Endodermal cell (in vitro differentiated cells): Measurements from ENCODE around the gene CELF2. TPM values are rescaled to one million over a fixed set of nuclear protein-coding genes. Genes with fewer than 3 reads are reported as not detected.

Source experiments
- DNase-seq: peaks from one replicate; pipeline ENCODE4 v3.0.0-alpha.2; 2017
- H3K27ac ChIP-seq: 2 replicates; pipeline ENCODE4 v1.5.1; 2013; ENCODE audit warnings: mild to moderate bottlenecking, low read depth, low read length, moderate library complexity
- H3K27me3 ChIP-seq: 2 replicates; pipeline ENCODE4 v1.6.1; 2013; ENCODE audit warnings: mild to moderate bottlenecking, low read length, moderate library complexity; ENCODE audit not compliant: insufficient read depth, control insufficient read depth, poor library complexity, severe bottlenecking
- H3K36me3 ChIP-seq: 2 replicates; pipeline ENCODE4 v1.7.0; 2013; ENCODE audit warnings: mild to moderate bottlenecking, low read length, moderate library complexity; ENCODE audit not compliant: control insufficient read depth, insufficient read depth
- H3K4me1 ChIP-seq: one replicate; pipeline ENCODE4 v1.7.0; 2013; ENCODE audit warnings: low read length; ENCODE audit not compliant: control insufficient read depth, insufficient read depth
- H3K4me3 ChIP-seq: 2 replicates; pipeline ENCODE4 v1.5.1; 2013; ENCODE audit warnings: mild to moderate bottlenecking, low read length, moderate library complexity
- H3K9ac ChIP-seq: 2 replicates; pipeline ENCODE4 v1.6.1; 2013; ENCODE audit warnings: mild to moderate bottlenecking, low read length, moderate library complexity; ENCODE audit not compliant: poor library complexity, severe bottlenecking; ENCODE audit errors: extremely low read depth
- H3K9me3 ChIP-seq: 2 replicates; pipeline ENCODE4 v1.6.1; 2013; ENCODE audit warnings: mild to moderate bottlenecking, low read length, moderate library complexity; ENCODE audit not compliant: control insufficient read depth
- H3K27ac Mint-ChIP-seq: 2 replicates; pipeline ENCODE4 v1.8.0; 2020; ENCODE audit warnings: mixed read lengths
- H3K27me3 Mint-ChIP-seq: 2 replicates; pipeline ENCODE4 v1.8.0; 2021; ENCODE audit warnings: mild to moderate bottlenecking, mixed read lengths; ENCODE audit not compliant: insufficient read depth
- H3K36me3 Mint-ChIP-seq: 2 replicates; pipeline ENCODE4 v1.8.0; 2020; ENCODE audit warnings: low read depth, mixed read lengths
- H3K4me1 Mint-ChIP-seq: 2 replicates; pipeline ENCODE4 v1.8.0; 2020; ENCODE audit warnings: mixed read lengths
- H3K4me3 Mint-ChIP-seq: 2 replicates; pipeline ENCODE4 v1.8.0; 2020; ENCODE audit warnings: mild to moderate bottlenecking, moderate library complexity, mixed read lengths
- H3K9me3 Mint-ChIP-seq: 2 replicates; pipeline ENCODE4 v1.8.0; 2020; ENCODE audit warnings: mild to moderate bottlenecking, mixed read lengths
- WGBS, 2 experiments: methylation state at CpG; one replicate each; pipeline versions ENCODE4 v1.1.5 to v1.1.7; 2013; ENCODE audit warnings: missing lambda C conversion rate in 2 of 2, mixed read lengths in 1 of 2; ENCODE audit not compliant: insufficient coverage in 1 of 2, insufficient read length in 1 of 2; 5-methylcytosine and 5-hydroxymethylcytosine counted together
- total RNA-seq, 2 donors: library from RNA; stranded (reverse); fragmentation: NEBNext Ultra II Directional in 1 of 2; extraction: Animal tissue kit (Norgen Biotek cat#: 25700) in 1 of 2; gene quantifications; 2 replicates in 1 of 2; 3 replicates in 1 of 2; pipeline ENCODE4 v1.2.1, GENCODE V29; 2021
- TF ChIP-seq, protein P1 (sequence below): fragments of 200-600 bp; sonication (generic); conservative IDR thresholded peaks from 2 replicates; pipeline ENCODE4 v1.5.0; 2021; ENCODE audit warnings: antibody characterized with exemption, mild to moderate bottlenecking

The CELF2 gene
- total RNA-seq, 2 donors from 2014 or later: 79.9 to 96.1 TPM

DNA sequence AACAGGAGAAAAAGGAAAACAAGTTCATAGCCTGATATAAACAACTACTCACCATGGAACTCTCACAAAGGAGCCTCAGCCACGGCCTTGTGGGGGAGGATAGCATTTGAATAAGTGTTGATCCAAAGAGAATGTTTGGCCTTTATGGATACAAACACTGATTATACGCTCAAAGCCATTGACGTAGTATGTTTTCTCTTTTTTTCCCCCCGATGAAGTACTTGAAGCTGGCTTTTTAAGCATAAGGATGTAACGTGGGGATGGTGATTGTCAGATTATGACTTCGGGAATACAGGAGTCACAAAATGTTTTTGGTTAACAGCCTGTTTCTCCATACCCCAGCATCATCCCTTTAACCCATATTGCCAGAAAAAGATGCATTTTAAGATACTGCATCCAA, 39.8 kb downstream of the CELF2 start:
- no peak overlapping the region for H3K4me3 ChIP-seq
- H3K27ac Mint-ChIP-seq: no peak overlapping the region

DNA sequence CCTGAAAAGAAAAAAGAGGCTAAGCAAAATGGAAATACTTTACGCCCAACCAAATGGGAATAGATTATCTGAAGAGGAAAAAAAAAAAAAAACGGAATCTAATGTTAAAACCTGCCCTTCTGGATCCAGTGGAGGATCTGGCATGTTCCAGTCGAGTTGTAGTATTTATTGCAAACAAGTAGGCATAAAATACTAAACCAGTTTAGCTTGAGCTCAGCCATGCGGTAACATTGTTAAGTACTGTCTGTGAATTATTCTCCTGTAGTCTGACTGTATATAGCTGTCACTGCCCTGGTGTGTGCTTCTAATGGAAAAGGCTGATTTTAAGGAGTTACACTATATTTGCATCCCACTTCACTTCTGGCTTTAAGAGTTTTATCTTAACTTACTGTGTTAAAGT, 40.3 kb downstream of the CELF2 start:
- Mint-ChIP-seq H3K4me1 (peaks cover 22% of the 10 kb centered on the region), H3K27me3 (no peaks in the 10 kb centered on the region), H3K27ac (no peak overlapping the region), H3K36me3 (peaks cover 39% of the 10 kb centered on the region), H3K9me3 (peaks cover 12% of the 10 kb centered on the region), H3K4me3 (no peak overlapping the region)
- Histone ChIP-seq H3K4me1 (peaks cover 8% of the 10 kb centered on the region), H3K27ac (no peak overlapping the region), H3K4me3 (no peak overlapping the region), H3K27me3 (no peaks in the 10 kb centered on the region), H3K36me3 (peaks cover 50% of the 10 kb centered on the region), H3K9me3 (peaks cover 31% of the 10 kb centered on the region), H3K9ac (no peak overlapping the region)
- no peak for DNase-seq
- TF ChIP-seq, protein P1, sequence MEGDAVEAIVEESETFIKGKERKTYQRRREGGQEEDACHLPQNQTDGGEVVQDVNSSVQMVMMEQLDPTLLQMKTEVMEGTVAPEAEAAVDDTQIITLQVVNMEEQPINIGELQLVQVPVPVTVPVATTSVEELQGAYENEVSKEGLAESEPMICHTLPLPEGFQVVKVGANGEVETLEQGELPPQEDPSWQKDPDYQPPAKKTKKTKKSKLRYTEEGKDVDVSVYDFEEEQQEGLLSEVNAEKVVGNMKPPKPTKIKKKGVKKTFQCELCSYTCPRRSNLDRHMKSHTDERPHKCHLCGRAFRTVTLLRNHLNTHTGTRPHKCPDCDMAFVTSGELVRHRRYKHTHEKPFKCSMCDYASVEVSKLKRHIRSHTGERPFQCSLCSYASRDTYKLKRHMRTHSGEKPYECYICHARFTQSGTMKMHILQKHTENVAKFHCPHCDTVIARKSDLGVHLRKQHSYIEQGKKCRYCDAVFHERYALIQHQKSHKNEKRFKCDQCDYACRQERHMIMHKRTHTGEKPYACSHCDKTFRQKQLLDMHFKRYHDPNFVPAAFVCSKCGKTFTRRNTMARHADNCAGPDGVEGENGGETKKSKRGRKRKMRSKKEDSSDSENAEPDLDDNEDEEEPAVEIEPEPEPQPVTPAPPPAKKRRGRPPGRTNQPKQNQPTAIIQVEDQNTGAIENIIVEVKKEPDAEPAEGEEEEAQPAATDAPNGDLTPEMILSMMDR: no peak
- 92 to 100% methylated on average over 3 to 4 of the region's 4 CpGs for WGBS, 2 experiments

More for the DNA sequence above, 39.8 kb downstream of the CELF2 start:
- Mint-ChIP-seq H3K36me3 (peaks cover 40% of the 10 kb centered on the region), H3K9me3 (peaks cover 12% of the 10 kb centered on the region), H3K4me3 (no peak overlapping the region), H3K4me1 (peaks cover 20% of the 10 kb centered on the region), H3K27me3 (no peaks in the 10 kb centered on the region)
- WGBS, 2 experiments: 85 to 86% methylated on average over 2 to 6 of the region's 6 CpGs
- TF ChIP-seq, protein P1: no peak
- H3K9me3 ChIP-seq: peaks cover 32% of the 10 kb centered on the region
- peaks cover 6% of the 10 kb centered on the region for H3K4me1 ChIP-seq
- H3K27me3 ChIP-seq: no peaks in the 10 kb centered on the region
- no peak overlapping the region for H3K9ac ChIP-seq
- no peak overlapping the region for H3K27ac ChIP-seq
- peaks cover 52% of the 10 kb centered on the region for H3K36me3 ChIP-seq
- no peak for DNase-seq

DNA sequence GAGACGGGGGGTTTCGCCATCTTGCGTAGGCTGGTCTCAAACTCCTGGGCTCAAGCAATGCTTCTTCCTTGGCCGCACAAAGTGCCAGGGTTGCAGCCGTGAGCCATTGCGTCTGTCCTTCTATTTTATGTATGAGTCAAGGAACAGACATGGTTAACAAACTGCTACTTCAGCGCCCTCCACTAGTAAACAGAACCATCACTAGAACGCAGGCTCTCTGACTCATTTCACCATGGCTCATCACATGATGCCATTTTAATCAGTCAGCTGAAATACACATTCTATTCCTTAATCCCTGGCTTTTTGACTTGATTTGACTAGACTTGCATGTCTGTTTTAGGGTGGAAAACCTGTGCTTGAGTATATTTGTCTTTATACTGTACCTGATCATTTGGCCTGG, 41.3 kb downstream of the CELF2 start:
- H3K4me1 ChIP-seq: peaks cover 9% of the 10 kb centered on the region
- no peak for DNase-seq
- TF ChIP-seq, protein P1: no peak
- H3K4me3 ChIP-seq: no peak overlapping the region
- Mint-ChIP-seq H3K4me3 (no peak overlapping the region), H3K9me3 (peaks cover 12% of the 10 kb centered on the region), H3K36me3 (peaks cover 37% of the 10 kb centered on the region), H3K27me3 (no peaks in the 10 kb centered on the region), H3K4me1 (peaks cover 25% of the 10 kb centered on the region), H3K27ac (peak overlapping the region; percentile 77)
- H3K9ac ChIP-seq: no peak overlapping the region
- H3K27ac ChIP-seq: no peak overlapping the region
- no peaks in the 10 kb centered on the region for H3K27me3 ChIP-seq
- H3K36me3 ChIP-seq: peaks cover 46% of the 10 kb centered on the region
- H3K9me3 ChIP-seq: peaks cover 27% of the 10 kb centered on the region
- 88 to 92% methylated on average over 7 to 8 of the region's 8 CpGs for WGBS, 2 experiments
